K562 (cell line): ENCODE measurements around the gene CZIB. TPM values are rescaled to one million over a fixed set of nuclear protein-coding genes. Genes with fewer than 3 reads are reported as not detected.

Experiments
- ATAC-seq: fragments of 200-7000 bp; cut with Tn5 transposase; 3 replicates; pipeline ENCODE4 v1.9.1; 2020; ENCODE audit warnings: moderate library complexity
- BruUV-seq: library from RNA; stranded (reverse); fragments of 400-500 nt; replicated peaks from 2 replicates; lab custom pipeline; 2021; lab: Mats Ljungman, UMichigan
- CTCF ChIA-PET: fragments of 300-600 bp; formaldehyde crosslinking; extraction: SDS; loops from one replicate; lab custom pipeline; 2021; ENCODE audit warnings: low intra/inter-chr PET ratio; lab: Yijun Ruan, JAX
- POLR2A ChIA-PET: fragments of 300-600, 350-650 bp; sonication (Branson Sonifier 250); formaldehyde crosslinking; extraction: SDS; loops from one replicate; lab custom pipeline; 2021; ENCODE audit warnings: antibody characterized with exemption, inconsistent platforms; lab: Yijun Ruan, JAX
- DNase-seq, 4 experiments: peaks; one replicate each; pipeline versions ENCODE4 v3.0.0 to v3.0.0-alpha.2; 2011 to 2018; ENCODE audit warnings: low spot score in 3 of 4, mixed read lengths in 3 of 4; ENCODE audit errors: extremely low read depth in 1 of 4
- FAIRE-seq: peaks from 2 replicates; lab custom pipeline; 2011; peaks lifted over from hg19 to GRCh38; lab: Jason Lieb, UNC
- H2AFZ ChIP-seq: 2 replicates; pipeline ENCODE4 v1.6.0; 2011; ENCODE audit warnings: low read depth, low read length, control low read depth, inconsistent platforms
- H3K27ac ChIP-seq: fragments of 200-600 bp; 3 replicates; pipeline ENCODE4 v1.8.0; 2011; ENCODE audit warnings: low read depth, mild to moderate bottlenecking, control low read depth, inconsistent platforms, low read length, moderate library complexity, mixed read lengths; ENCODE audit errors: extremely low read depth
- H3K27me3 ChIP-seq, 2 experiments: fragments of 300-600 bp in 1 of 2; 2 replicates in 1 of 2; 3 replicates in 1 of 2; pipeline versions ENCODE4 v1.6.0 to v1.8.0; 2011; ENCODE audit warnings: inconsistent platforms in 2 of 2, low read length in 2 of 2, mild to moderate bottlenecking in 1 of 2, mixed read lengths in 1 of 2, moderate library complexity in 1 of 2; ENCODE audit not compliant: control insufficient read depth in 2 of 2, insufficient read depth in 2 of 2
- H3K36me3 ChIP-seq: fragments of 300-600 bp; 3 replicates; pipeline ENCODE4 v1.8.0; 2011; ENCODE audit warnings: mild to moderate bottlenecking, low read length, inconsistent platforms; ENCODE audit not compliant: control insufficient read depth, insufficient read depth
- H3K4me1 ChIP-seq, 2 experiments: fragments of 200-600 bp in 1 of 2; replicated peaks in 1 of 2; 2 replicates in 1 of 2; 3 replicates in 1 of 2; pipeline versions ENCODE4 v1.5.1 to v1.8.0; 2011; ENCODE audit warnings: inconsistent platforms in 2 of 2, low read length in 2 of 2, mild to moderate bottlenecking in 1 of 2, mixed read lengths in 1 of 2, moderate library complexity in 1 of 2; ENCODE audit not compliant: control insufficient read depth in 2 of 2, insufficient read depth in 2 of 2
- H3K4me2 ChIP-seq: 2 replicates; pipeline ENCODE4 v1.6.1; 2011; ENCODE audit warnings: low read length, control low read depth, inconsistent platforms, mixed read lengths; ENCODE audit not compliant: insufficient read depth
- H3K4me3 ChIP-seq: fragments of 200-600 bp; sonication (generic), shearing (Covaris generic); 2 replicates; pipeline ENCODE4 v1.5.1; 2016; ENCODE audit warnings: control low read depth, inconsistent platforms
- H3K79me2 ChIP-seq: fragments of 200-600 bp; 3 replicates; pipeline ENCODE4 v1.8.0; 2011; ENCODE audit warnings: low read length, inconsistent platforms; ENCODE audit not compliant: control insufficient read depth, insufficient read depth
- H3K9ac ChIP-seq, 2 experiments: 2 replicates each; pipeline versions ENCODE4 v1.6.0 to v1.6.1; 2011; ENCODE audit warnings: low read depth in 2 of 2, low read length in 2 of 2, control low read depth in 1 of 2, inconsistent platforms in 1 of 2, mild to moderate bottlenecking in 1 of 2, mixed read lengths in 1 of 2; ENCODE audit not compliant: insufficient read depth in 1 of 2
- H3K9me1 ChIP-seq: one replicate; pipeline ENCODE4 v1.6.0; 2011; ENCODE audit warnings: inconsistent platforms, mild to moderate bottlenecking, low read length, moderate library complexity; ENCODE audit not compliant: control insufficient read depth, insufficient read depth
- H3K9me3 ChIP-seq: replicated peaks from 2 replicates; pipeline ENCODE4 v1.5.1; 2011; ENCODE audit warnings: low read depth, low read length, inconsistent platforms; ENCODE audit not compliant: control insufficient read depth, insufficient read depth
- H4K20me1 ChIP-seq: replicated peaks from 2 replicates; pipeline ENCODE4 v1.6.1; 2011; ENCODE audit warnings: low read length, inconsistent platforms, mixed read lengths; ENCODE audit not compliant: control insufficient read depth, insufficient read depth
- CEBPB ChIP-seq: fragments of 450-650 bp; IDR thresholded peaks from 2 replicates; pipeline ENCODE4 v1.6.1; 2016; ENCODE audit warnings: missing genetic modification characterization, missing compliant biosample characterization
- KAT8 ChIP-seq: fragments of 450-650 bp; IDR thresholded peaks from 2 replicates; pipeline ENCODE4 v1.6.1; 2016; ENCODE audit warnings: low read depth, mild to moderate bottlenecking
- KDM5B ChIP-seq: fragments of 200-600 bp; sonication (generic); IDR thresholded peaks from 2 replicates; pipeline ENCODE4 v1.6.1; 2012; ENCODE audit warnings: low read depth, mild to moderate bottlenecking, moderate library complexity, low read length, control low read depth, inconsistent platforms; ENCODE audit not compliant: insufficient replicate concordance
- LCOR ChIP-seq: sonication (generic); formaldehyde crosslinking; IDR thresholded peaks from 2 replicates; pipeline ENCODE4 v1.8.0; 2022; ENCODE audit warnings: mild to moderate bottlenecking, missing genetic modification reagents
- NR2C1 ChIP-seq, 2 experiments: fragments of 450-650 bp; IDR thresholded peaks; 2 replicates each; pipeline ENCODE4 v1.6.1; 2017; ENCODE audit warnings: mild to moderate bottlenecking in 2 of 2, antibody characterized with exemption in 1 of 2, inconsistent platforms in 1 of 2, missing compliant biosample characterization in 1 of 2, missing genetic modification characterization in 1 of 2
- NRF1 ChIP-seq, 2 experiments: fragments of 450-650 bp; IDR thresholded peaks in 1 of 2; conservative IDR thresholded peaks in 1 of 2; 2 replicates each; pipeline ENCODE4 v1.6.1; 2014; ENCODE audit warnings: mild to moderate bottlenecking in 2 of 2
- PPARD ChIP-seq: fragments of 250-450 bp; sonication (Bioruptor Pico); IDR thresholded peaks from 2 replicates; pipeline ENCODE4 v1.8.0; 2022; ENCODE audit warnings: inconsistent platforms, mild to moderate bottlenecking, moderate library complexity
- RBM39 ChIP-seq: fragments of 200-400 bp; formaldehyde crosslinking; optimal IDR thresholded peaks from 2 replicates; pipeline ENCODE3; 2018; ENCODE audit warnings: low read depth, low read length
- RFX1 ChIP-seq: fragments of 450-650 bp; IDR thresholded peaks from 2 replicates; pipeline ENCODE4 v1.6.1; 2016; ENCODE audit warnings: mild to moderate bottlenecking, moderate library complexity
- SIRT6 ChIP-seq: IDR thresholded peaks from one replicate; pipeline ENCODE4 v1.6.1; 2012; ENCODE audit warnings: low read depth, mild to moderate bottlenecking, control low read depth, inconsistent platforms, low read length, moderate library complexity
- SP2 ChIP-seq: IDR thresholded peaks from 2 replicates; pipeline ENCODE4 v1.6.1; 2011; ENCODE audit warnings: mild to moderate bottlenecking, low read depth, low read length, moderate library complexity; ENCODE audit not compliant: poor library complexity, severe bottlenecking; ENCODE audit errors: extremely low read depth
- SUPT5H ChIP-seq: fragments of 450-650 bp; IDR thresholded peaks from 2 replicates; pipeline ENCODE4 v1.6.1; 2016
- TCF7L2 ChIP-seq: fragments of 150-350 bp; IDR thresholded peaks from 2 replicates; pipeline ENCODE4 v1.6.1; 2016; ENCODE audit warnings: low read depth, mild to moderate bottlenecking, low read length, moderate library complexity
- TRIM28 ChIP-seq: fragments of 450-650 bp; IDR thresholded peaks from 2 replicates; pipeline ENCODE4 v1.6.1; 2017
- ZNF764 ChIP-seq: fragments of 250-450 bp; sonication (Bioruptor Pico); IDR thresholded peaks from 2 replicates; pipeline ENCODE4 v1.4.0; 2020; ENCODE audit warnings: low read depth, mild to moderate bottlenecking, moderate library complexity
- WGBS: fragments of 100-300 bp; shearing (Covaris generic); methylation state at CpG from one replicate; pipeline ENCODE4 v1.1.6; 2016; ENCODE audit warnings: low coverage, mixed read lengths; ENCODE audit not compliant: insufficient coverage; ENCODE audit errors: missing lambda C conversion rate; 5-methylcytosine and 5-hydroxymethylcytosine counted together
- in situ Hi-C: fragments of 300-500 bp; cut with MboI; formaldehyde crosslinking; loops from 4 replicates; pipeline ENCODE4 v1.15.0; 2018; ENCODE audit warnings: inconsistent platforms, mixed read lengths
- intact Hi-C: fragments of 100-400 bp; cut with micrococcal nuclease; formaldehyde crosslinking; loops from 2 replicates; pipeline ENCODE4 v1.14.2; 2022
- polyA plus RNA-seq, 8 experiments: library from polyadenylated mRNA; depleted of rRNA in 4 of 8; stranded (reverse) in 5 of 8; unstranded in 3 of 8; fragments of >200 nt; fragmentation: Nextera tagmentation in 2 of 8; fragmentation: Illumina TruSeq in 1 of 8; extraction: Ambion mirVana in 2 of 8; extraction: Trizol in 1 of 8; gene quantifications; 2 replicates each; pipeline versions ENCODE4 v1.2.1 to v1.2.3, GENCODE V29; 2011 to 2014; ENCODE audit warnings: inconsistent platforms in 1 of 8, missing spikeins in 1 of 8
- total RNA-seq, 7 experiments: library from RNA; depleted of rRNA in 6 of 7; stranded (reverse); fragments of >200 nt in 6 of 7; fragmentation: Illumina TruSeq in 2 of 7; extraction: Trizol in 2 of 7; gene quantifications; 2 replicates each; pipeline versions ENCODE4 v1.2.1 to v1.2.3, GENCODE V29; 2011 to 2021; ENCODE audit warnings: low replicate concordance in 1 of 7
- TF ChIP-seq, protein P1 (sequence below): sonication (generic); formaldehyde crosslinking; IDR thresholded peaks from 2 replicates; pipeline ENCODE4 v1.9.0; 2022; ENCODE audit warnings: mild to moderate bottlenecking, missing genetic modification reagents
- TF ChIP-seq, protein P2 (sequence below): fragments of 250-450 bp; sonication (Bioruptor Pico); IDR thresholded peaks from 2 replicates; pipeline ENCODE4 v1.4.0; 2020; ENCODE audit warnings: mild to moderate bottlenecking, moderate library complexity, borderline replicate concordance
- TF ChIP-seq, protein P3 (sequence below), 3 experiments: IDR thresholded peaks in 2 of 3; conservative IDR thresholded peaks in 1 of 3; 2 replicates each; pipeline ENCODE4 v1.5.1; 2011 to 2012; ENCODE audit warnings: low read length in 3 of 3, mild to moderate bottlenecking in 3 of 3, control low read depth in 2 of 3, improper control_type of control experiment in 1 of 3, inconsistent platforms in 1 of 3, low read depth in 1 of 3, mixed read lengths in 1 of 3, moderate library complexity in 1 of 3; ENCODE audit not compliant: insufficient read depth in 2 of 3

The CZIB gene
- total and polyA plus RNA-seq, 9 of the 15 experiments (the other 6 are each of a cell fraction or from before 2014, with no cell fraction given), result 52.6 to 111 (median 80.0) TPM

DNA sequence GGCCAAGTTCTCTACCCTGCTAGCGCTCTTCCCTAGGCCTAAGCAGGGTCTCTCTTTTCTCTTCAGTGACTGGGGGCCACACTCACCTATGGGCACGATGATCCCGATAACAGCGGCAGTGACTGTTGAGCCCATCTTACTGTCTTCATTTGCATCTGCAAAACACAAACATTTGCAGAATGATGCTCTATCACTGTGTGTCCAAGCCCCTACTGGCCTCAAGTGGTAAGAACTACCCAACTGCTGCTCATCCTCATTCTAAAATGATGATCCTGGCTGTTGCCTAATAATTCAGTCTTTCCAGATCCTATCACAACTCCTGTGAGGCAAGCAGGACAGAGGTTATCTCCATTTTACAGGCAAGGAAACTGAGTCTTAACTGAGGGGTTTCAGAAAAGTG, 34.6 kb upstream of the CZIB start:
- no peaks in the 10 kb centered on the region for H3K79me2 ChIP-seq
- H3K9ac ChIP-seq, result no peak overlapping the region
- CTCF ChIA-PET, result no interaction called here
- peaks cover 0 to 6% of the 10 kb centered on the region in 2 experiments; a peak in 2 of 5 replicates for H3K4me1 ChIP-seq
- ATAC-seq (peak; percentile 69), DNase-seq (peak in 2 of 4 experiments; percentile 38 to 44), FAIRE-seq (no peak)
- no peak overlapping the region for H3K4me2 ChIP-seq
- H4K20me1 ChIP-seq, result peaks cover 7% of the 10 kb centered on the region; the same call in 1 of the 2 replicates
- intact Hi-C loops (no loop called here), in situ Hi-C loops (no loop called here)
- H3K27ac ChIP-seq, result no peak overlapping the region
- no peak overlapping the region for H3K4me3 ChIP-seq
- POLR2A ChIA-PET, result interaction anchor here (0.9 to 1.3 kb wide), 3 partner anchors 12 to 39 kb away, joined by 3 to 6 read pairs (median 6); no protein-coding TSS in a partner anchor
- H2AFZ ChIP-seq, result no peak overlapping the region
- BruUV-seq, result no TSS peak
- H3K9me1 ChIP-seq, result peaks cover 4% of the 10 kb centered on the region
- WGBS, result 98% methylated on average over 4 of the region's 4 CpGs
- H3K36me3 ChIP-seq, result peaks cover 94% of the 10 kb centered on the region
- no peaks in the 10 kb centered on the region for H3K27me3 ChIP-seq
- no peaks in the 10 kb centered on the region for H3K9me3 ChIP-seq
- TF ChIP-seq, protein P1, sequence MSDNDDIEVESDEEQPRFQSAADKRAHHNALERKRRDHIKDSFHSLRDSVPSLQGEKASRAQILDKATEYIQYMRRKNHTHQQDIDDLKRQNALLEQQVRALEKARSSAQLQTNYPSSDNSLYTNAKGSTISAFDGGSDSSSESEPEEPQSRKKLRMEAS, result 0 out of 2 replicates have a peak, but pooled peaks have one; percentile 35
- TF ChIP-seq SP2 (no peak), TRIM28 (no peak), PPARD (CRISPR knock-in tag) (no peak), CEBPB (tag) (peak; percentile 54), LCOR (CRISPR knock-in tag) (no peak), KAT8 (no peak), NRF1 (conservative IDR thresholded peaks at IDR 0.05 in 1 of 2, IDR thresholded peaks at IDR 0.05 in 1 of 2) (no peak), KDM5B (no peak), TCF7L2 (no peak), NR2C1 (IDR thresholded peaks at IDR 0.05) (no peak), NR2C1 (tag; IDR thresholded peaks at IDR 0.05) (no peak), RFX1 (no peak), SIRT6 (no peak), ZNF764 (CRISPR knock-in tag) (no peak), RBM39 (peak; percentile 51), SUPT5H (no peak)
- TF ChIP-seq, protein P2, sequence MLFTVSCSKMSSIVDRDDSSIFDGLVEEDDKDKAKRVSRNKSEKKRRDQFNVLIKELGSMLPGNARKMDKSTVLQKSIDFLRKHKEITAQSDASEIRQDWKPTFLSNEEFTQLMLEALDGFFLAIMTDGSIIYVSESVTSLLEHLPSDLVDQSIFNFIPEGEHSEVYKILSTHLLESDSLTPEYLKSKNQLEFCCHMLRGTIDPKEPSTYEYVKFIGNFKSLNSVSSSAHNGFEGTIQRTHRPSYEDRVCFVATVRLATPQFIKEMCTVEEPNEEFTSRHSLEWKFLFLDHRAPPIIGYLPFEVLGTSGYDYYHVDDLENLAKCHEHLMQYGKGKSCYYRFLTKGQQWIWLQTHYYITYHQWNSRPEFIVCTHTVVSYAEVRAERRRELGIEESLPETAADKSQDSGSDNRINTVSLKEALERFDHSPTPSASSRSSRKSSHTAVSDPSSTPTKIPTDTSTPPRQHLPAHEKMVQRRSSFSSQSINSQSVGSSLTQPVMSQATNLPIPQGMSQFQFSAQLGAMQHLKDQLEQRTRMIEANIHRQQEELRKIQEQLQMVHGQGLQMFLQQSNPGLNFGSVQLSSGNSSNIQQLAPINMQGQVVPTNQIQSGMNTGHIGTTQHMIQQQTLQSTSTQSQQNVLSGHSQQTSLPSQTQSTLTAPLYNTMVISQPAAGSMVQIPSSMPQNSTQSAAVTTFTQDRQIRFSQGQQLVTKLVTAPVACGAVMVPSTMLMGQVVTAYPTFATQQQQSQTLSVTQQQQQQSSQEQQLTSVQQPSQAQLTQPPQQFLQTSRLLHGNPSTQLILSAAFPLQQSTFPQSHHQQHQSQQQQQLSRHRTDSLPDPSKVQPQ (CRISPR knock-in tag), result no peak
- TF ChIP-seq, protein P3, sequence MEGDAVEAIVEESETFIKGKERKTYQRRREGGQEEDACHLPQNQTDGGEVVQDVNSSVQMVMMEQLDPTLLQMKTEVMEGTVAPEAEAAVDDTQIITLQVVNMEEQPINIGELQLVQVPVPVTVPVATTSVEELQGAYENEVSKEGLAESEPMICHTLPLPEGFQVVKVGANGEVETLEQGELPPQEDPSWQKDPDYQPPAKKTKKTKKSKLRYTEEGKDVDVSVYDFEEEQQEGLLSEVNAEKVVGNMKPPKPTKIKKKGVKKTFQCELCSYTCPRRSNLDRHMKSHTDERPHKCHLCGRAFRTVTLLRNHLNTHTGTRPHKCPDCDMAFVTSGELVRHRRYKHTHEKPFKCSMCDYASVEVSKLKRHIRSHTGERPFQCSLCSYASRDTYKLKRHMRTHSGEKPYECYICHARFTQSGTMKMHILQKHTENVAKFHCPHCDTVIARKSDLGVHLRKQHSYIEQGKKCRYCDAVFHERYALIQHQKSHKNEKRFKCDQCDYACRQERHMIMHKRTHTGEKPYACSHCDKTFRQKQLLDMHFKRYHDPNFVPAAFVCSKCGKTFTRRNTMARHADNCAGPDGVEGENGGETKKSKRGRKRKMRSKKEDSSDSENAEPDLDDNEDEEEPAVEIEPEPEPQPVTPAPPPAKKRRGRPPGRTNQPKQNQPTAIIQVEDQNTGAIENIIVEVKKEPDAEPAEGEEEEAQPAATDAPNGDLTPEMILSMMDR (IDR thresholded peaks at IDR 0.05 in 2 of 3, conservative IDR thresholded peaks at IDR 0.05 in 1 of 3; ENCODE audit: insufficient read depth in 2 of 3, low read depth in 1 of 3, low read length in 3 of 3), result peak in 2 of 3 experiments; percentile 14 to 41; a peak in 1 of 6 replicates
